GM21619 (cell line): ENCODE data around the gene COBLL1.

Experiments
- ATAC-seq: cut with Tn5 transposase; IDR thresholded peaks from one replicate; pipeline ENCODE4 v1.9.1; 2021; ENCODE audit not compliant: unreplicated experiment

COBLL1 gene

DNA sequence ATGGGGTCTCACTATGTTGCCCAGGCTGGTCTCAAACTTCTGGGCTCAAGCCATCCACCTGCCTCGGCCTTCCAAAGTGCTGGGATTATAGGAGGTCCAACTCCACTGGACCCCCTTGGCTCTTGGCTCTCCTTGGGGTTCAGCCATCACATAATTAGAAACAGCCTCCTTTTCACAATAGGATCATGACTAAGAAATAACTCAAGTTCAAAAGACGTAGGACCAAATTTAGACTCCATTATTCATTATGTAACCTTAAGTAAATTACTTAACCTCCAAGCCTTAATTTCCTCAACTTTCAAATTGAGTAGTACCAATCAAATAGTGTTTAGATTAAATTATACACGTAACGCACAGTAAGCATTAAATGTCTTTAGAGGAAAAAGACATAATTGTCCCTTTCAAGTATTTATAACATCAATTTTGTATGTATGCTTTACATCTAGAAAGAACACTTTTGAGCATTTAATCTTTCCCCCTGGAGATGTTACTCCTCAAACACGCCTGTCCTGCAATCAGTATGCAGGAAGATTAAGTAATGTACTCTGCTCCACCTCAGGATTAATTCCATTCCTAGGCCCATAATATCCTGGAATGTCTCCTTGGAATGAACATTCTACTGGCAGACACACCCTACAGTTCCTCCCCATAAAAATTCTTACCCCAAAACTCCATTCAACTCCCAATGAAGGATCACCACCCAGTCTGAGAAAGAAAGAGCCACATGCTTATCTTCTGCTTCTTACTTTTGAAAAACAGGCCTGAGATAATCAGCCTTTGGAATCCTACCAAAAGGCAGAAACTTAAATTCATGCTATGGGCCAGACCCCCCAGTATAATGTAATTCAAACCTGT lies 49.1 kb downstream of the COBLL1 start:
- ATAC-seq = no peak

GRCh38 chr2:164789968-164790367 lies 51.7 kb downstream of the COBLL1 start:
- ATAC-seq = no peak

GRCh38 chr2:164786787-164787186 lies 54.8 kb downstream of the COBLL1 start:
- no peak for ATAC-seq

DNA sequence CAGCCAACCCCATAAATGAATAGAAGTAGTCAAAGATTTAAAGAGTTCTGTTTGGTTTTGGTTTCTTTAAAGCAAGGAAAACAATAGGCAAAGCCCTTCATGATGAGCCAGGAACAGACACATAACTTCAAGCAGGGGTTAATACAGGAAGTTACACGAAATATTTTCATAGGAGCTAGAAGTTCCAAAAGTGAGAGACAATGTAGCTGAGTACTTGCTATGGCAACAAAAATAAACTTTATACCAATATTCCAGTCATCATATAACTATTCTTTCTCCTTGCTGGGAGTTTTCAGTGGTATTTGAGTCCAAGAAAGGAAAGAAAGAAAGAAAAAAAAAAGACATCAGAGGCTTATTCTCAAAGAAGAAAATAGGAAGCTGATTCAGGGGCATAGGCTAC lies 56.2 kb downstream of the COBLL1 start:
- ATAC-seq = no peak

- no peak for ATAC-seq
Measured at GRCh38 chr2:164784376-164784775, 57.2 kb downstream of the COBLL1 start.

- no peak for ATAC-seq
Measured at GRCh38 chr2:164782323-164782722, 59.3 kb downstream of the COBLL1 start.

DNA sequence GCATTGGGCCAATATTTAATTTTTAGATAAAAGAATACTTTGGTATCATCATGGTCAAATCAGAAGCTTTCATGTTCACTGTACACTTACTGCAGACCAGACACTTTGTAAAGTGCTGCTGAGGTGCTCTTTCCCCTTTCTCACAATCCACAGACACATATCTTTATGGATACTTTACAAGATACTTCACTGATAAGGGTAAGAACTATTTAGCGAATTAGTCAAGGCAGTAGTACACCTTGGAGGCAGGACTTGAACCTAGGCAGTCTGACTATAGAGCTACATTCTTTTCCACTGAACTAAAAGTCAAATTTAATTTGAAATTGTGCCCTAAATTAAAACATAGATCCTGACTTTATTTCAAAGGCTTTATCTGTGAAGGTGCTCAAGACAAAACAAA lies 60.2 kb downstream of the COBLL1 start:
- ATAC-seq = no peak

GRCh38 chr2:164780611-164781178 lies 60.9 kb downstream of the COBLL1 start:
- ATAC-seq = no peak

DNA sequence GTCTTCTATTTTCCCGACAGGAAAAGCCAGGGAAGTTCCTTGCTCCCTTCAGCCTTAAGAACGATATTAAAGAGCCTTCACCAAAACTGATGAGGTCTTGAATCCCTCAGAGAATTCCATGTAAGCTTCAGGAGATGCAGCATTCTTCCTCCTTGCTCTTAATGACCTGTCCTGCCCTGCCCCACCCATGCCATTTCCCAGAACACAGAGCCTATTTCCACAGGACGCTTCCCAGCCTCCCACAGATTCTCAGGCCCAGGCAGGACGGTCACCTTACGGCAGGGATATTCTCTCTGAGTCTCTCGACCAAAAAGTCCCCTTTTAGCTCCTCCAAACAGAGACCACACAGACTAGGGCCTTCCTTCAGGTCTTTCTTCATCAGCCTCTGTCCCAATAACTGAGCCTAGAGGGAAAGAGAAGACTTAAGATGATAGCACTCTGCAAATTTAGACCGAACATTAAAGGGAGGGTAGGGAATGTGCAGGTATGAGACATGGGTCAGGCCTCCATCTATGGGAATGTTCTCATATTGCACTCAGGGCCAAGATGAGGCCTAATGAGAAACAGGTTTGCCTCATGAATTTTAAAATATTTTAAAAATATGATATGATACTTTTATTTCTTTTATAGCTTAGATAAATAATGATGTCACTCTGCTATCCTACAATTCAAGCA lies 62.1 kb downstream of the COBLL1 start:
- ATAC-seq = no peak

DNA sequence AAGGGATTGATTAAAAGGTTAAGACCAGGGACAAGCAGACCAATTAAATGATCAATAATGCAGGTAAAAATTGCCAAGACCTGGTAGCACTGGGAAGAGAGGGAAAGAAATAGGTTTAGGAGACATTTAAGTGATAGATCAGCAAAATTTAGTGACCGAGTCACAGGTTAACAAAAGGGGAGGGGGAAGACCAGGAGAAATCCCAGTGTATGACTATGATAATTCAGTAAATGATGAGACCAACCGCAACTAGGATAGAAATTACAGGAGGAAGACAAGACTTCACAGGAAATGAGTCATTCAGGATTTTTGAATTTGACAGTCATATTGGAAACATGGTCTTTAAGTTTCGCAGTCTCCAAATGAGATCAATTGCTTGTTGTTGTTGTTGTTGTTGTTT lies 62.9 kb downstream of the COBLL1 start:
- no peak for ATAC-seq

DNA sequence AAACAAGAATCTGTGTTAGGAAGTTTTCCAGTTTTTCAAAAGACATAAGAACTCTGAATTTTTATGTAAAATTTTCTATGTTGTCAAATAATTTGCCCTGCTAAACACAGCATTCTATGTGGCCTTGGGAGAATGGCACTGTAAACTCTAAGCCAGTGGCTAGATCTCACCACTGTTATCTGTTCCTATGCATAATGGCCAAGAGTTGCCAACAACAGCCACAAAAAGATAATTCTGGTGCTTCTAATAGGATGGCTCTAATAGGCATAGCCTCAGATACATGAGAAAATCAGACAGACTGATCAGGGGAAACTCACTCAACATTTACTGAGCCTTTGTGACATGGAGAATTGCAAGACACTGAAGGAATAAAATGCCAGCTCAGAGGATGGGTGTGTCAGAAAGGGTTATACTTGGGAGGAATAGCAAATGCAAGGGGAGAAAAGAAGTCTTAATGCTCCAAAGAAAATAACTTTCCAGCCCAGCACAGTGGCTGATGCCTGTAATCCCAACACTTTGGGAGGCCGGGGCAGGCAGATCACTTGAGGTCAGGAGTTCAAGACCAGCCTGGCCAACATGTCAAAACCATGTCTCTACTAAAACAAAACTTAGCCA lies 63.7 kb downstream of the COBLL1 start:
- ATAC-seq = no peak

DNA sequence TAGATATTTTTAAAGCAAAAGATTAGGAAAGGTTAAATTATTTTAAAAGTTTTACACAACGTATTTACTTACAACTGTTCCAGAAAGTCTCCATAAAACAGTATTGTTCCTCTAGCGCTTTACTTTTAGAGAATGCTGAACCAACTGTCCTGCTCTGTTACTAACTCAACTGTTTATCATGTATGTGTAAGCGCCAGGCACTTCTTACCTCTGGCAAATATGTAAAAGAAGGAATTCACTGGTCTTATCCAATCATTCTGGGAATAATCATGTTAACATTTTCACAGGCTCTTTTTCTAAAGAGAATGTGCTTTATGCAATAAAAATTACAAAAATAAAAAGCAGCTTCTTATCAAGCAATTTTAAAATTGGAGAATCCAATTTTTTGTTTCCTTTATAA lies 68.0 kb downstream of the COBLL1 start:
- ATAC-seq = no peak

GRCh38 chr2:164773091-164773490 lies 68.5 kb downstream of the COBLL1 start:
- no peak for ATAC-seq

- no peak for ATAC-seq
Measured at GRCh38 chr2:164771897-164772296, 69.7 kb downstream of the COBLL1 start.

GRCh38 chr2:164770421-164770916 lies 71.2 kb downstream of the COBLL1 start:
- ATAC-seq = no peak

- ATAC-seq = no peak
Measured at GRCh38 chr2:164766954-164767320, 74.7 kb downstream of the COBLL1 start.

DNA sequence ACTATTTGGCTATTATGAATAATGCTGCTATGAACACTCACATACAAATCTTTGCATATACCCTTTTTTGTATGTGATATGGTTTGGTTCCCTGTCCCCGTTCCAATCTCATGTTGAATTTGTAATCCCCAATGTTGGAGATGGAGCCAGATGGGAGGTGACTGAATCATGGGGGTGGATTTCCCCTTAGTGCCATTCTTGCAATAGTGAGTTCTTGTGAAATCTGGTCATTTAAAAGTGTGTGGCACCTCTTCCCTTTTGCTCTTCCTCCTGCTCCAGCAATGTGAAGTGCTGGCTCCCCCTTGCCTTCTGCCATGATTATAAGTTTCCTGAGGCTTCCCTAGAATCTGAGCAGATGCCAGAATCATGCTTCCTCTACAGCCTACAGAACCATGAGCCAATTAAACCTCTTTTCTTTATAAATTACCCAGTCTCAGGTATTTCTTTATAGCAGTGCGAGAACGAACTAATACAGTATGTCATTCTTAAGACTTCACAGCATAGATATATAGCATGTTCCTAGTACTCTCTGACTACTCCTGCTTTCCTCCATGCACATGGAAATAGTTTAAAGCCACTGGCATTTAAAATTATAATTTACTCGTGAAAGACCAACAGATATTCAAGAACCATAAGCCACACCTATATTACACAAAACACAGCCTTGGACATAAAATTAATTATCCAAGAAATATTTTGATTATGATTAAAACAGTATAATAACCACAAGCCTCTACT lies 75.2 kb downstream of the COBLL1 start:
- ATAC-seq = no peak

DNA sequence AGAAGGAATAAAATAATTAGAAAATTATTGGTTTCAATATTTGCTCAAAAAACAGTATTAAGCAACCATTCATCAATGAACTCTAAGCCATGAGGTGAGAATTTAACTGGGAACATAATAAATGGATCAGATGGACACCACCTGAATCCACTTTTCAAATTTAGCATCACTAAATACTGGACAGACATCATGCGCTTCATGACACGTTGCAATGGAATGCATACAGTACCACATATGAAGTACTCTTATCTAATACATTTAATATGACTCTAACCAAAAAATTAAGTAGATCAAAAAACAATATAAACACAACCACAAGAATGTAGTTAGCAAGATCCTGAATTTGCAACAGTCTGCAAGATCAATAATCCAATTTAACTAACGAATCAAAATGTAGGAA lies 76.6 kb downstream of the COBLL1 start:
- ATAC-seq = no peak

DNA sequence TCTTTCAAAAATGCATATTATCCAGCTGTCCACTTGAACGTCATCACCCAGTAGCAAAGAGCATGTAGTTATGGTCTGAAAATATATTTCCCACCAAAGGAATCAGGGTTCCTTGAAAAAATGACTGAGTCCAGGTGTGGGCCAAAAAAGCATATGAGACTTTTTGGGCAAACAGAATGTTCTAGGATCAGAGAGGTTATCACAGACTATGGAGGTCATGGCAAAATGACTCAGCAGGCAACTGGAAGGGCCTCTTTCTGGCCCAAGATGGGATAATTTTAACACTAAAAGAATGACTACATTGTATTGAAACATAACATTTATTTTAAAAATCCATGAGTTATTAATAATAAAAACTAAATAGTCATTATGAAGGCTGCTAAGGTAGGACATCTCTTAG lies 77.1 kb downstream of the COBLL1 start:
- no peak for ATAC-seq

- ATAC-seq = no peak
Measured at GRCh38 chr2:164763431-164763830, 78.2 kb downstream of the COBLL1 start.
